ENCODE data around the gene POC1A.

The POC1A gene

GRCh38 chr3:52186729-52187128, 32.5 kb upstream of the POC1A start:
- H3K36me3 Mint-ChIP-seq (ENCODE audit: low read depth), result no peaks in the 10 kb centered on the region
- H3K4me3 Mint-ChIP-seq, result no peak overlapping the region
- DNase-seq, result no peak
- H3K9me3 Mint-ChIP-seq, result no peaks in the 10 kb centered on the region
- peaks cover 7% of the 10 kb centered on the region for H3K27me3 Mint-ChIP-seq (ENCODE audit: low read depth, poor library complexity)
- peak overlapping the region; percentile 22 for H3K27ac Mint-ChIP-seq
- H3K4me1 Mint-ChIP-seq, result peaks cover 26% of the 10 kb centered on the region
- no peak for TF ChIP-seq CTCF (IDR thresholded peaks at IDR 0.05)

GRCh38 chr3:52185837-52186236, 31.6 kb upstream of the POC1A start:
- TF ChIP-seq CTCF (IDR thresholded peaks at IDR 0.05), result no peak
- H3K36me3 Mint-ChIP-seq (ENCODE audit: low read depth), result no peaks in the 10 kb centered on the region
- DNase-seq, result no peak
- H3K27me3 Mint-ChIP-seq (ENCODE audit: low read depth, poor library complexity), result peaks cover 14% of the 10 kb centered on the region
- no peaks in the 10 kb centered on the region for H3K9me3 Mint-ChIP-seq
- no peak overlapping the region for H3K4me3 Mint-ChIP-seq
- H3K4me1 Mint-ChIP-seq, result peaks cover 17% of the 10 kb centered on the region
- H3K27ac Mint-ChIP-seq, result no peak overlapping the region

- Mint-ChIP-seq H3K36me3 (ENCODE audit: low read depth) (no peaks in the 10 kb centered on the region), H3K4me3 (no peak overlapping the region), H3K27ac (peak overlapping the region; percentile 46), H3K4me1 (peaks cover 12% of the 10 kb centered on the region), H3K9me3 (no peaks in the 10 kb centered on the region), H3K27me3 (ENCODE audit: low read depth, poor library complexity) (peaks cover 17% of the 10 kb centered on the region)
- DNase-seq, result no peak
- no peak for TF ChIP-seq CTCF (IDR thresholded peaks at IDR 0.05)
Observed at GRCh38 chr3:52185311-52185710, 31.1 kb upstream of the POC1A start.

GRCh38 chr3:52184690-52185089, 30.5 kb upstream of the POC1A start:
- no peaks in the 10 kb centered on the region for H3K9me3 Mint-ChIP-seq
- no peak for DNase-seq
- H3K4me1 Mint-ChIP-seq, result peaks cover 6% of the 10 kb centered on the region
- H3K27ac Mint-ChIP-seq, result no peak overlapping the region
- H3K4me3 Mint-ChIP-seq, result no peak overlapping the region
- H3K27me3 Mint-ChIP-seq (ENCODE audit: low read depth, poor library complexity), result peaks cover 22% of the 10 kb centered on the region
- H3K36me3 Mint-ChIP-seq (ENCODE audit: low read depth), result no peaks in the 10 kb centered on the region
- TF ChIP-seq CTCF (IDR thresholded peaks at IDR 0.05), result no peak

- TF ChIP-seq CTCF (IDR thresholded peaks at IDR 0.05), result no peak
- peaks cover 22% of the 10 kb centered on the region for H3K27me3 Mint-ChIP-seq (ENCODE audit: low read depth, poor library complexity)
- no peak overlapping the region for H3K4me3 Mint-ChIP-seq
- H3K27ac Mint-ChIP-seq, result no peak overlapping the region
- peaks cover 4% of the 10 kb centered on the region for H3K4me1 Mint-ChIP-seq
- H3K9me3 Mint-ChIP-seq, result no peaks in the 10 kb centered on the region
- H3K36me3 Mint-ChIP-seq (ENCODE audit: low read depth), result no peaks in the 10 kb centered on the region
- DNase-seq, result no peak
Observed at GRCh38 chr3:52183786-52184445, 29.7 kb upstream of the POC1A start.

GRCh38 chr3:52182691-52183090, 28.5 kb upstream of the POC1A start:
- no peaks in the 10 kb centered on the region for H3K36me3 Mint-ChIP-seq (ENCODE audit: low read depth)

More at GRCh38 chr3:52182691-52183090, 28.5 kb upstream of the POC1A start:
- peaks cover 33% of the 10 kb centered on the region for H3K27me3 Mint-ChIP-seq (ENCODE audit: low read depth, poor library complexity)
- H3K9me3 Mint-ChIP-seq, result no peaks in the 10 kb centered on the region
- H3K4me1 Mint-ChIP-seq, result peaks cover 4% of the 10 kb centered on the region
- DNase-seq, result no peak
- H3K4me3 Mint-ChIP-seq, result no peak overlapping the region
- no peak for TF ChIP-seq CTCF (IDR thresholded peaks at IDR 0.05)
- H3K27ac Mint-ChIP-seq, result no peak overlapping the region

Data from nephron progenitor cell (in vitro differentiated cells).